Lung (tissue), 12 donors: Measurements from ENCODE around the gene DMRT1. TPM values are rescaled to one million over a fixed set of nuclear protein-coding genes. Genes with fewer than 3 reads are reported as not detected.

Experiments used
- ATAC-seq: fragments of 200-7000 bp; cut with Tn5 transposase; one replicate; pipeline ENCODE4 v1.9.1; 2020; ENCODE audit warnings: moderate number of reproducible peaks; ENCODE audit not compliant: insufficient read depth, low FRiP score
- DNase-seq, 3 donors: peaks; one replicate each; pipeline ENCODE4 v3.0.0-alpha.2; 2013 to 2017
- H3K27ac ChIP-seq, 2 donors: one replicate each; pipeline ENCODE4 v1.5.1; 2013; ENCODE audit warnings: mild to moderate bottlenecking in 2 of 2, moderate library complexity in 2 of 2, control low read depth in 1 of 2, inconsistent platforms in 1 of 2, low read depth in 1 of 2, low read length in 1 of 2
- H3K27me3 ChIP-seq, 3 donors: one replicate each; pipeline ENCODE4 v1.5.1; 2013; ENCODE audit warnings: low read length in 2 of 3; ENCODE audit not compliant: control insufficient read depth in 3 of 3, insufficient read depth in 3 of 3
- H3K36me3 ChIP-seq, 4 donors: one replicate each; pipeline ENCODE4 v1.5.1; 2013; ENCODE audit warnings: low read length in 4 of 4, mild to moderate bottlenecking in 1 of 4, moderate library complexity in 1 of 4; ENCODE audit not compliant: control insufficient read depth in 4 of 4, insufficient read depth in 4 of 4
- H3K4me1 ChIP-seq, 5 donors: one replicate each; pipeline ENCODE4 v1.5.1; 2013; ENCODE audit warnings: low read length in 5 of 5, mild to moderate bottlenecking in 2 of 5, moderate library complexity in 1 of 5; ENCODE audit not compliant: control insufficient read depth in 5 of 5, insufficient read depth in 5 of 5
- H3K4me3 ChIP-seq: one replicate; pipeline ENCODE4 v1.5.1; 2013; ENCODE audit warnings: mild to moderate bottlenecking, control low read depth, moderate library complexity
- H3K9ac ChIP-seq, 2 donors: one replicate each; pipeline ENCODE4 v1.5.1; 2013; ENCODE audit warnings: low read length in 2 of 2, control low read depth in 1 of 2; ENCODE audit not compliant: insufficient read depth in 1 of 2
- H3K9me3 ChIP-seq, 4 donors: one replicate each; pipeline ENCODE4 v1.5.1; 2013; ENCODE audit warnings: low read length in 3 of 4, mild to moderate bottlenecking in 1 of 4, moderate library complexity in 1 of 4; ENCODE audit not compliant: control insufficient read depth in 4 of 4, insufficient read depth in 3 of 4
- CTCF ChIP-seq: IDR thresholded peaks from 2 replicates; pipeline ENCODE4 v1.5.1; 2012; ENCODE audit warnings: mild to moderate bottlenecking; ENCODE audit errors: control extremely low read depth, extremely low read depth
- WGBS, 2 donors: extraction: QIAGEN DNeasy Blood & Tissue Kit; methylation state at CpG; one replicate each; pipeline ENCODE4 v1.1.7; 2013; 5-methylcytosine and 5-hydroxymethylcytosine counted together
- polyA plus RNA-seq, 2 donors: library from polyadenylated mRNA; stranded (reverse); fragments of 200-250 nt; gene quantifications; one replicate each; pipeline ENCODE4 v1.2.1, GENCODE V29; 2013
- total RNA-seq, 2 donors: library from RNA; depleted of rRNA in 1 of 2; stranded (reverse); fragments of >200 nt in 1 of 2; gene quantifications; one replicate each; pipeline ENCODE4 v1.2.1, GENCODE V29; 2014 to 2021
- donor health status: control.
- donor health status: control.
- donor health status: Bipolar disorder and iron deficiency.
- donor health status: healthy.
- donor health status: DM: yes; HTN: yes; CAD: no.

DMRT1 gene
- total and polyA plus RNA-seq, 4 donors, result not detected

GRCh38 chr9:972501-973294 is 131.2 kb downstream of the DMRT1 start:
- Histone ChIP-seq H3K36me3 (no peaks in the 10 kb centered on the region), H3K4me1 (peaks cover 0 to 30% (median 0%) of the 10 kb centered on the region in 5 donors), H3K9me3 (peaks cover 0 to 29% (median 0%) of the 10 kb centered on the region in 4 donors), H3K9ac (no peak overlapping the region), H3K27ac (no peak overlapping the region), H3K27me3 (peaks cover 37 to 92% (median 82%) of the 10 kb centered on the region in 3 donors), H3K4me3 (no peak overlapping the region)
- DNase-seq (no peak), ATAC-seq (peak; percentile 15)
- TF ChIP-seq CTCF, result no peak
- WGBS, 2 donors, result 5 to 8% methylated on average over 68 of the region's 68 CpGs

GRCh38 chr9:973295-973834 is 131.9 kb downstream of the DMRT1 start:
- H3K27ac ChIP-seq, result no peak overlapping the region
- DNase-seq (no peak), ATAC-seq (no peak)
- peaks cover 40 to 92% (median 82%) of the 10 kb centered on the region in 3 donors for H3K27me3 ChIP-seq
- 12 to 17% methylated on average over 17 of the region's 17 CpGs for WGBS, 2 donors
- peaks cover 0 to 30% (median 0%) of the 10 kb centered on the region in 5 donors for H3K4me1 ChIP-seq
- no peak overlapping the region for H3K9ac ChIP-seq
- TF ChIP-seq CTCF, result no peak
- H3K36me3 ChIP-seq, result no peaks in the 10 kb centered on the region
- peaks cover 0 to 30% (median 0%) of the 10 kb centered on the region in 4 donors for H3K9me3 ChIP-seq
- H3K4me3 ChIP-seq, result no peak overlapping the region

- Histone ChIP-seq H3K36me3 (no peaks in the 10 kb centered on the region), H3K9ac (no peak overlapping the region), H3K4me1 (peaks cover 0 to 30% (median 0%) of the 10 kb centered on the region in 5 donors), H3K4me3 (no peak overlapping the region), H3K9me3 (peaks cover 0 to 31% (median 0%) of the 10 kb centered on the region in 4 donors), H3K27ac (no peak overlapping the region), H3K27me3 (peaks cover 42 to 92% (median 82%) of the 10 kb centered on the region in 3 donors)
- ATAC-seq (no peak), DNase-seq (no peak)
- 6 to 9% methylated on average over 29 of the region's 29 CpGs for WGBS, 2 donors
- no peak for TF ChIP-seq CTCF
These were observed 132.8 kb downstream of the DMRT1 start for GRCh38 chr9:974031-974995.
